ENCODE results near the gene POLR3C. TPM values are rescaled to one million over a fixed set of nuclear protein-coding genes. Genes with fewer than 3 reads are reported as not detected.
A peak's percentile ranks its signal among the peaks of the same experiment; 100 is the strongest.

Gene POLR3C
- total and polyA plus RNA-seq, 2 of the 13 experiments (the other 11 are each of a cell fraction or from before 2014, with no cell fraction given) = 15.5 to 24.3 TPM

DNA sequence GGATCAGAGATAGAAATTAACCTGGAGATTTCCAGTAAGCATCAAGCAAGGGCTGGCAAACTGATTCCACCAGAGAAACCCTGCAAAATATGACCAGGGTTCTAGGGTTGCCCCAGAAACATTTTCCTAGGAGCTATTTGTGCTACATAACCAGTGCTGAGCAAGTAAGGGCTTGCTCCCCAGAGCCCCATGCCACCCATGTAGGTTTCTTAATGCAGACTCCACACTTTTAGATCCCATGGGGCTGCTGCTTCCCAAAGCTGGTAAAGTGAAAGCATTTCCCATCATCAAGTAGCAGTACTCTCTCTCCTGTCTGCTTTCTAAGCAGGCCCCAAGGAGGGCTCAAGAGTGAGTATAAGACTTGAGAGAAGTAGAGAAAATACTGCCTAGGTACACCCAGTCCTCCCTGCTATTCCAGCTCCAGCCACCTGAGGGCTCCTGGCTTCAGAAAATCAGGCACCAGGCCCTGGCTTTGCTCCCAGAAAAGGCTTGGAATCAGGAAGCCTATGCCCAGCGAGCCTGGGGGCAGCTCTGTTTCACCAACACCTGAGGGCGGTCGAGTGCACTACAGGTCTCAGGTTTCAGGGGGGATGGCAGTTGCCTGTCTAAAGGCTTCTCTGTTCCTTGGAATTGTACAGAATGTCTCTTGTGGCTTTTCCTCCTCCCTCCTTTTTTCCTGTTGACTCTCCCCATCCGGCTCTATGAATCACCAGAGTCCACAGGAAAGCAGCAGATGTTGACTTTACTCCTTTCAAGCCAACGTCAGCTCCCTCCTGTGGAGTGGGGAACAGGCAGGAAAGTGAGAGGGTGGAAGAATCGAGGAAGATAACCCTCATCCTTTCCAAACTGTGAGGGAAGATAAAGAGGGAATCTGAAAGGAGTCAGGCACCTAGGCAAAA lies 67.8 kb downstream of the POLR3C start (continued):
- TF ChIP-seq ZNF567 (CRISPR knock-in tag; IDR thresholded peaks at IDR 0.05; ENCODE audit: borderline replicate concordance) (0 out of 2 replicates have a peak, but pooled peaks have one; percentile 58), ASH2L (IDR thresholded peaks at IDR 0.05; ENCODE audit: insufficient read length, low read depth, low read length) (peak; percentile 45), CEBPZ (IDR thresholded peaks at IDR 0.05; ENCODE audit: low read length) (no peak), ZNF674 (CRISPR knock-in tag; IDR thresholded peaks at IDR 0.05; ENCODE audit: low read depth) (no peak), ZSCAN12 (CRISPR knock-in tag; IDR thresholded peaks at IDR 0.05) (0 out of 2 replicates have a peak, but pooled peaks have one; percentile 61), TBP (CRISPR knock-in tag; IDR thresholded peaks at IDR 0.05) (no peak)
- TF ChIP-seq, protein P1, sequence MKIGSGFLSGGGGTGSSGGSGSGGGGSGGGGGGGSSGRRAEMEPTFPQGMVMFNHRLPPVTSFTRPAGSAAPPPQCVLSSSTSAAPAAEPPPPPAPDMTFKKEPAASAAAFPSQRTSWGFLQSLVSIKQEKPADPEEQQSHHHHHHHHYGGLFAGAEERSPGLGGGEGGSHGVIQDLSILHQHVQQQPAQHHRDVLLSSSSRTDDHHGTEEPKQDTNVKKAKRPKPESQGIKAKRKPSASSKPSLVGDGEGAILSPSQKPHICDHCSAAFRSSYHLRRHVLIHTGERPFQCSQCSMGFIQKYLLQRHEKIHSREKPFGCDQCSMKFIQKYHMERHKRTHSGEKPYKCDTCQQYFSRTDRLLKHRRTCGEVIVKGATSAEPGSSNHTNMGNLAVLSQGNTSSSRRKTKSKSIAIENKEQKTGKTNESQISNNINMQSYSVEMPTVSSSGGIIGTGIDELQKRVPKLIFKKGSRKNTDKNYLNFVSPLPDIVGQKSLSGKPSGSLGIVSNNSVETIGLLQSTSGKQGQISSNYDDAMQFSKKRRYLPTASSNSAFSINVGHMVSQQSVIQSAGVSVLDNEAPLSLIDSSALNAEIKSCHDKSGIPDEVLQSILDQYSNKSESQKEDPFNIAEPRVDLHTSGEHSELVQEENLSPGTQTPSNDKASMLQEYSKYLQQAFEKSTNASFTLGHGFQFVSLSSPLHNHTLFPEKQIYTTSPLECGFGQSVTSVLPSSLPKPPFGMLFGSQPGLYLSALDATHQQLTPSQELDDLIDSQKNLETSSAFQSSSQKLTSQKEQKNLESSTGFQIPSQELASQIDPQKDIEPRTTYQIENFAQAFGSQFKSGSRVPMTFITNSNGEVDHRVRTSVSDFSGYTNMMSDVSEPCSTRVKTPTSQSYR (CRISPR knock-in tag; IDR thresholded peaks at IDR 0.05; ENCODE audit: borderline replicate concordance) = peak; percentile 61; the same call in 1 of the 2 replicates
